GM18498 (cell line): ENCODE results near the gene KIF18A.
"Not testable (repeated sequence)": the region's sequence is repeated elsewhere in the genome, so short reads cannot be mapped to it uniquely, and the experiment has no call there.

Source experiments
- ATAC-seq: cut with Tn5 transposase; IDR thresholded peaks from one replicate; pipeline ENCODE4 v1.9.1; 2021; ENCODE audit warnings: mild to moderate bottlenecking, moderate library complexity; ENCODE audit not compliant: unreplicated experiment

The KIF18A gene

DNA sequence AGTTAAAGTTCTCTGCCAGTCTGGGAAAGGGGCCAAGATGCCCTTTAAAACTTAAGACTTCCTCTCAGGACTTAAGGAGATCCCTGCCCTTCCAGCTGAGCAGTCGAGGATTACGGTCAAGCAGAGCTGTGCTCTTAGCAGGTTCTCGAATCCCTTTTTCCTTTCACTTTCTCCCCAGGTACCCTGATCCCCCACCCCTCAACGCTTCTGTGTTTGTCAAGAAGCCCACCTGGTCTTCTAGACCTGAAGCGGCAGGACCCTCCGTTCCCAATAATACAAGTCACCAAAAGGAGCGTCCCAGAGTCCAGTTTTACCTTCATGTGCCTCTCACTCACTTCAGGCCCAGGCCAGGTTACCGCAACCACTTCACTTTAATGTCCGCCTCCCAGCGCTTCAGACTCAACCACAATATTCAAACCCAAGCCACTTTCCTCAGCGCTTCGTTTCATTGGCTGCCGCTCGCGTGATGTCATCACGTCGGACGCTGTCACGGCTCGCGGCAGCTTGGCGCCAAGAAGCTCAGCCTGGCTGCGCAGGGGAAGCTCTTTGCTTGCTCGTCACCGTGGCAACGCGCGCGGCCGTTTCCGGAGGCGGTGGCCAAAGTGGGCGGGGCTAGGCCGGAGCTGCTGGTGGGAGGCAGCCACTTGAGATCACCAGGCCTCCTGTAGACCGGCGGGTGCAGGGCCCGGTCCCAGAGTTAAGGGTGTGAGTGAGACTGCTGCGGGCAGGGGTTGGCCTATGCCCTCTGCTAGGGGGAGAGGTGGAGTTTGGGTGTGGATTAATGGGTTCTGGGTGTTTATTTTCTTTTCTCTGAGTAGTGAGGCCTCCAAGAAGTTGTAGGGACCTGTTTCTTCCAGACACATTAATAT lies at the start of gene KIF18A, which contains the start of gene METTL15:
Gene KIF18A, minus strand, starts transcription at position 407 of the 869 bp plus-strand sequence. CDS start 10,209 bp downstream, outside the sequence.
Gene METTL15, plus strand, starts transcription at position 639 of the 869 bp plus-strand sequence. CDS start 4,947 bp downstream, outside the sequence.
- peak; percentile 95 for ATAC-seq

DNA sequence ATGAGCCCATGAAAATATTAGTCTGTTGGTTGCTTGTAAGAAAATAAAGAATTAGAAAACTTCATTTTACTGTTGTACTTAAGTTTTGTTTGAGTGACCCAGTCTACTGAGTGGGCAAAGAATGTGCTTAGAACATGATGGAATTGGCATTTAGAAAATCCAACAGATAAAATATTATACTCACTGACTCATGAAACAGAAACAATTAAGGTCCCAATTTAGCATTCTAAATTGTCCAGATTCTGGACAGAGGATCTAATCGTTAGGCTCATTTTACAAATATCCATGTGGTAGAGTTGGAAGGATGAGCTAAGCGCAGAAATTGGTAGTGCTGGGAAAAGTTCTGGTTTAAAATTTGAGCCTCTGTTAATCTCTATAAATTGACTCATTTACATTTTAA lies 45.6 kb upstream of the KIF18A start:
- no peak for ATAC-seq

DNA sequence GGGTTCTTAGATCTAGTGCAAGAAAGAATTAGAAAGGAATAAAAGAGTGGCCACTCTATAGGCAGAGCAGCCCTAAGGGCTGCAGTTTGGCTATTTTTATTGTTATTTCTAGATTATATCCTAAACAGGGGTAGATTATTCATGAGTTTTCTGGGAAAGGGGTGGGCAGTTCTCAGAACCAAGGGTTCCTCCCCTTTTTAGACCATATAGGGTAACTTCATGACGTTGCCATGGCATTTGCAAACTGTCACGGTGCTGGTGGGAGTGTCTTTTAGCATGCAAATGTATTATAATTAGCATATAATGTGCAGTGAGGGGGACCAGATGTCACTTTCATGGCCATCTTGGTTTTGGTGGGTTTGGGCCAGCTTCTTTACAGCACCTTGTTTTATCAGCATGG lies 44.8 kb upstream of the KIF18A start:
- no peak for ATAC-seq

DNA sequence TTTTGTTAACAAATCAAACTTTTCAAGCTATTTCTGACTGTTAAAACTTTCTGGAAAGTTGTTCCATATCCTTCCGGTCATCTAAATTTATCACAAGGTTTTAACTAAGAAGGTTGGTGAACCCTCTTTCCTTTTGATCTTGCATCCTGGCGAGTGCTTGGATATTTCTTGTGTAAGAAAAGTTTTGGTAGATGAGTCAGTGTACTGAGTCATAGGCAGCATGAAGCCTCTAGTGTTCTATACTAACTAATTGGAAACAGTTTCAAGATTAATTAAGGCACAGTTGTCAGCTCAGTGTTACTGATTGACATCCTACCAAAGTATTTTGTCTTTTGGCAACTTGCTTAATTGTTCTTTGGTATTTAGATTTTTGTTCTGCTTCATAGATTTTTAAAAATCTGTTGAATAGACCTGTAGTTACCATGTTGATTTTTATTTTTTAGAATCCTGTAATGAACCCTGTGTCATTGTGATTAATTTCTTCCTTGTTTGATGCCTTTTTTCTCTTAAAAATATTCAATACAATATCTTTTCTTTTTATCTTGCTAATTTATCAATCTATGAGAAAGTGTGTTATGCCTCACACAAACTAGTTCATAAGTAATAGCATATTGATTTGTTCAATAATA lies 38.3 kb upstream of the KIF18A start:
- no peak for ATAC-seq

DNA sequence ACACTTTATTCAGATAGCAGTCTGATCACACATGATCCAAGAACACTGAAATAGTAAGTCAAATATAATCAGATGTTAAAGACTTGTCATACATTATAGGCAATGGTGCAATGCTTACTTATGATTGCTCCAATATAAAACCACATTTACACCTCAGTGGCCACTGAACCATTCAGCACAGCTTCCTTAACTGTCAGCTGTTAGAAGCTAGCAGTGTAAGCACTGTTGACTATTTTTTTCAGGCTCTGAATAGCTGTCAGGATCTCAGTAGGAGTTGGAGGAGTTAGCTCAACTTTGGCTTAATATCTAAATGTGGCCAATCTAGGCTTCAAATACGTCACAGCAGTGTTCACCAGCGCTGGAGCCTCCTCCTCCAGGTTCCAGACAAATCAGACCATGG lies 36.9 kb upstream of the KIF18A start:
- ATAC-seq, result no peak

DNA sequence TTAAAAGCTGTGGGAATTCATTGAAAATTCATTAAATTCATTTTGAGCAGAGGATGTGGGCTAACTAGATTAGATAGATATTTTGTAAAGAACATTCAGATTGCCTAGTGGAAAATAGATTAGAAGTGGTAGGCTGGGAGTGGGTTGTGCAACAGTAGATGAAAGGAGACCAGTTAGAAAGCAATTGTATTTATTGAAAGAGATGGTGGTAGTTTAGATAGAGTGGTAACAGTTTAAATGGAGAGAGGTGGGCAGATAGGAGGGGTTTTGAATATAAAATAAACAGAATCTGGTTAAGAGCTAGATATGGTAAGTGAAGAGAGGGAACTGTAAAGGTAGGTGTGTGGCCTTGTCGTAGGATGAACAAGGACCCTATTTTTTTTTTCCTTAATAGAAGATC lies 34.8 kb upstream of the KIF18A start:
- no peak for ATAC-seq

DNA sequence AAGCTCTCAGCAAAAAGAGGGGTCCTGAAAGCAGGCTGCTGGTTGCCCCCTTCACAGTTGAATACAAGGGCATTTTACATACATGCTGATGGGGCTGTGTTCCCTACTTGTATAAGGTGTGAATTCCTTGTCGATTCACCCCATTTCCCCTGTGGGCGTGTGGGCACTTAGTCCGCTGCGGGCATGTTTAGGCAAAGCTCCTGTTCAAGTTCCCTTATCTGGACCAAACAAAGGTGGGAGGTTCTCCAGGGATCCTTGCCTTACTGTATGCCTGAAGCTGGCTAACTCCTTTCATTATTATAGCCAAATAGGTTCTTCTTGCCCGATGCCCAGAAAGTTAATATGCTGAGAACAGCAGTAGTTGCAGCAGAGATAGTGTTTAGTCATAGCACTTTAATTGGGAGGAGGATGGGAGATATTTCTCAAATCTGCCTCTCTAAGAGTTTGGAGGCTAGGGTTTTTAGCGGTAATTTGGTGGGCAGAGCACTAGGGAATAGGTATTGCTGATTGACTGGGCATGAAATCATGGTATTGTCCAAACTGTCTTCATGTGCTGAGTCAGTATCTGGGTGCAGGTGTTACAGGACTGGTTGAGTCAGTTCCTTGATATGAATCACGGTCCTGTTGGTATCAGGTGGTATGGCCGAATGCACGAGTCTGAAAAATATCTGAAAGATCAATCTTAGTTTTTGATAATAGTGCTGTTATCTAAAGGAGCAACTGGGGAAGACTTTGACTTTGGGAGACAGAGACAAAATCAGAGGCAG lies 32.9 kb upstream of the KIF18A start:
- ATAC-seq, result no peak

DNA sequence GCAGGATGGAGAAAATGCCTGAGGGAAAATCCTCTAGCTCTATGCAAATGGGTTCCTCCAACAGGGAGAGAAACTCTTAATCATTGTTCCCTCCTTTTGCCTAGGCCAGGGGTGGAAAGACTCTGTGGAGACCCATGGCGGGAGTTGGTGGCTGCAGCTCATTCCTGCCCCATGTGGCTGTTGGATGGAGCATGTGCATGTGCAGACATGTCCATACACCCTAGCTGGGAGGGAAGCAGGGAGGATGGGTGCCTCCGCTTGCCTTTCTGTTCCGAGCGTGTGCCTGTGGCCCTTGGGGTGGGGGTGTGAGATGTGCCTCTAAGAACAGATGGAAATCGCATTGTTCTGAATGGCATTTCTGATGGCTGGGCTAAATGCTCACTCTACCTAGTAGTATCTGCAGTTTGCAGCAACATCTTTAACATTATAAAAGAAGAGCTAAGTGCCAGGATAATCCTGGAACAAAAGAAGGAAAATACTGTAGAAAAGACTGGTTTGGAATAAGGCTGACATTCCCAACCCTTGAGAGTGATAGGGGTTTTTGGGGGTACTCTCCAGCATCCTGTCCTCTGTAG lies 32.0 kb upstream of the KIF18A start:
- ATAC-seq, result no peak

DNA sequence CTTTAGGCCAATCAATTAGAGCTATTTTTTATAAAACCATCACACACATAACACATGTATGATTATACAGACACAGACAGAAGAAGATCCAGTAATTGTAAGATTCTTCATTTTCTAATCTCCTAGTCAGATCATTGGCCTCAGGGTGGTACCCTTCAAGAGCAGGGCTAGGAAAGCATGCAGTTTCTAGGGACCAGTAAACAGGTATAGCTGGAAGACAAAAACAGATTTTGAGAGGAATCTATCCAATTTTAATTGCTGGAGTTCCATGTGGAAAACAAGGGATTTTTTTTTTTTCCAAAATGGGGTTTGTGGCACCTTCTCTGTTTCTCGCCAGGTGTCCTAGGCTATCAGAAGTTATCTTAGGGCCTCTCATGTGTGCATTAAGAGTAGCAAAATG lies 29.9 kb upstream of the KIF18A start:
- ATAC-seq, result no peak

DNA sequence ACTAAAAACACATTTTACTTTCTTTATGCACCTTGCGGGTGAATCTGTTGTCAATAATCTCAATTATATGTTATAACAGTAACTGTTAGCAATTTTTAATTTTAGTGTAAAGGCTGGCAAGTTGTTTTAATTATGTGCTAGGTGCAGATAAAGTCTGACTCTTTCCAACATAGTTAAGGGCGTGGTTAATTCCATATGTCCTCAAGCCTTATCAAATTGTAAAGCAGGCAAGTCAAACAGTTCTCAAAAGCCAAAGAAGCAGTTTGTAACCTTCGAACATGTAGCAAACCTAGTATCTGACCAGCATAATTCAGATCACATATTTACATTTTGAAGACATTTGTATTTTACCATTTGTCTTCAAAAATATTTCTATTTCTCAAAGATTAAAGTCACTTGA lies 29.4 kb upstream of the KIF18A start:
- no peak for ATAC-seq

DNA sequence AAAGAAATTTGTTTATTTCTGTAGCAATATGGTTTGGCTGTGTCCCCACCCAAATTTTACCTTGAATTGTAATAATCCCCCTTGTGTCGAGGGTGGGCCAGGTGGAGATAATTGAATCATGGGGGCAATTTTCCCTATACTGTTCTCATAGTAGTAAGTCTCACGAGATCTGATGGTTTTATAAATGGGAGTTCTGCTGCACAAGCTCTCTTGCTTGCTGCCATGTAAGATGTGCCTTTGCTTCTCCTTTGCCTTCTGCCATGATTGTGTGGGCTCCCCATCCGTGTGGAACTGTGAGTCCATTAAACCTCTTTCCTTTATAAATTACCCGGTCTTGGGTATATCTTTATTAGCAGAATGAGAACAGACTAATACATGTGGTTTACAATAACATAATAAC lies 28.2 kb upstream of the KIF18A start:
- not testable (repeated sequence) for ATAC-seq

DNA sequence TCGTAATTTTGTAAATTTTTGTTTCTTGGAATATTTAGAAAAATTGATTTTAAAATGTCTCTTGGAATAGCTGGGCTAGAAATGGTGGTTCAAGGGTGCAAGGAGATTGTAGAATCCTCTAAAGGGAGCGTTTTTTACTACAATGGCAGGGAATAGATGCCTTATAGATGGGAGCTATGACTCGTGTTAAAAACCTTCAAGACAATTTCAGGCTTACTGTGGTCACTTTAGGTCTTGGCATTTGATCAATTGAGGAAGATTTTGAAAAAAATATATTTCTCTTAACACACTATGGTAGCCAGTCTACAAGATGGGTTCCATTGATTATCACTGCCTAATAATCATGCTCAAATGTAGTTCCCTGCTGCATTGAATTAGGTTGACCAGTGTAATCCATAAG lies 25.2 kb upstream of the KIF18A start:
- no peak for ATAC-seq

DNA sequence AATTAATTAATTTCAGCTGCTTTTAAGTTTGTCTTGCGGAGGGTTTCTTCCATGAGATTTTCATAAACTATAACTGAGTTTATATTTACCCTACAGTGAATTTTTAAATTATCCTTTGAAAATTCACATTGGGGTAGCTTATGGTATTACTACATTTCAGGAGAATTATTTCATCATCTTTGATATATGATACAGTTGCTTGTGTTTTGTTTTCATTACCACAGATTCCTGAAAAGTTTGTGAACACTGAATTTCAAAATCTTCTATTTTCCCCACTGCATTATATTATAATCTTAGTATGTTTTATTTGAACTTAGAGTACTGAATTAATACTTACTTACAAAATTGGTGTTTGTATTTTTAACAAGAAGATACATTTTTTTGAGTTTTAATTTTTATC lies 24.6 kb upstream of the KIF18A start:
- ATAC-seq, result no peak

DNA sequence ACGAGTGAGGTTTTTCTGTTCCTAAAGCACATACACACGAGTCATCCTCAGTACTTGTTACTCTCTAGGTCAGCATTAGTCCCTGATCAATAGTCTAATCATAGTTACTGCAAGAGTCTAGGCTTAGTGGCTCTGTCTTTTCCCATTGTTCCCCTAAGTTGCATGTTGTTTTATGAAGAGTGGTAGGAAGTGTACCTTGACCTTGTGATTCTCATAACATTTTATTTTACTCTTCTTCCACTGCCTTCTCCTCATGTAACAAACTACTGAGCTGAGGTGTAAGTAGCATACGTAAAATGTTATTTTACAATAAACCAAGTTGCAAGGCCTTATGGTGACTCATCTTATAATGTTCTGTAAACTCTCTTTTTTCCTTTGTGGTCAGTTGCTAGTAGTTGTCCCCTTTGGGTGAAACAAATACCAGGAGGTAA lies 15.2 kb upstream of the KIF18A start:
- ATAC-seq, result no peak

DNA sequence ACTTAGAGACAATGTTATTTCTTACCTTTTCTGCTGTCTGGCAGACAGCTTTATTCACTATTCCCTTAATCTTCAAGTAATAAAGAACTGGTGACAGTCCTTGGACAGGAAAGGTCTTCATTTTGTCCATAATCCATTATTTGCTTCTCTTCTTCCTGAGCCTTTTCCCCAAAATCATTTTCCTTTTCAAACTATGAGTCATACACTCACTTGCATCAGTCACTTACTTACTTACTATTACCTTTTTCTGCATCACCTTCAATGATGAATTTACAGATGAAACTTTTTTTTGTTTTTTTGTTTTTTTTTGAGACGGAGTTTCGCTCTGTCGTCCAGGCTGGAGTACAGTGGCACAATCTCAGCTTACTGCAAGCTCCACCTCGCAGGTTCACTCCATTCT lies 9.8 kb upstream of the KIF18A start:
- ATAC-seq, result no peak

DNA sequence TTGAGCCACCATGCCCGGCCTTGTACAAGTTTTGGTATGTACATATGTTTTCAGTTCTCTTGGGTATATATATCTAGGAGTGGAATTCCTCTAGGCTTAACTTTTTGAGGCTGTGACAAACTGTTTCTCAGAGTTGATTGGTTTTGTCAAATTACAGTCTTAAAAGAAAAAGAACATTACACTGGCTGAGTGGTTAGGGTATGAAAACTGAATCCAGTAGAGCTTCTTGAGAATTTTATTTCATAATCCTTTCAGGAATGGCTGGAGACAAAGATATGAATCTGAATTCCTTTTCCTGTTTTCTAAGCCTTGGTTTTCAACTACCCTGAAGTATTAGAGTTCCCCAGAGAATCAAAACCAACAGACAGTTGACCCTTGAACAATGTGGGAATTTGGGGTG lies 6.8 kb upstream of the KIF18A start:
- no peak for ATAC-seq

DNA sequence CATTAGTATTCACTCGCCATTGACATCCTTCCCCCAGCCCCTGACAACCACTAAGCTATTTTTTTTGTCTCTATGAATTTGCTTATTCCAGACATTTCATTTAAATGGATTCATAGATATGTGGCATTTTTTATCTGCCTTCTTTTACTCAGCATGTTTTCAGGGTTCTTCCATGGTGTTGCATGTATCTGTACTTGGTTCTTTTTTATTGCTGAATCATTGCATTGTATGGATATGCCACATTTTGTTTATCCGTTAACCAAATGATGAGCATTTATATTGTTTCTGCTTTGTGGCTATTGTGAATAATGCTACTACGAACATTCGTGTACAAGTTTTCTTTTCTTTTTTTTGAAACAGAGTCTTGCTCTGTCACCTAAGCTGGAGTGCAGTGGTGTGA lies 6.2 kb upstream of the KIF18A start:
- no peak for ATAC-seq

DNA sequence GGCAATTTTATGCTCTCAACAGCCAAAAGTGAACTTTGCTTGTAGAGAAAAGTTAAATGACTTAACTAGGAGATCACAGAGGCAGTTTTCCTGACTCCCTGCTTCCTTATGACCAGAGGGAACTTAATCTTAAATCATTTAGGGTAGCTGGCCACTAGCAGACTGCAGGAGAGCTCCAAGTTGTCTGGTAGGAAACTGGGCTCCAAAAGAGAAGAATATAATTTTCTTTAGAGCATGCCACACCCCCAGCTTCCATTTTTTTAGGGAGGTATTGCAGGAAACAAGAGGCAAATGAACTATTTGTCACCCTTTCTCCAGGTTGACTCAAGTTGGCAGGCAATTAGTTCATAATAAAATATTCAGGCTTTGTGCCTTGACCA lies 2.9 kb upstream of the KIF18A start:
- no peak for ATAC-seq

DNA sequence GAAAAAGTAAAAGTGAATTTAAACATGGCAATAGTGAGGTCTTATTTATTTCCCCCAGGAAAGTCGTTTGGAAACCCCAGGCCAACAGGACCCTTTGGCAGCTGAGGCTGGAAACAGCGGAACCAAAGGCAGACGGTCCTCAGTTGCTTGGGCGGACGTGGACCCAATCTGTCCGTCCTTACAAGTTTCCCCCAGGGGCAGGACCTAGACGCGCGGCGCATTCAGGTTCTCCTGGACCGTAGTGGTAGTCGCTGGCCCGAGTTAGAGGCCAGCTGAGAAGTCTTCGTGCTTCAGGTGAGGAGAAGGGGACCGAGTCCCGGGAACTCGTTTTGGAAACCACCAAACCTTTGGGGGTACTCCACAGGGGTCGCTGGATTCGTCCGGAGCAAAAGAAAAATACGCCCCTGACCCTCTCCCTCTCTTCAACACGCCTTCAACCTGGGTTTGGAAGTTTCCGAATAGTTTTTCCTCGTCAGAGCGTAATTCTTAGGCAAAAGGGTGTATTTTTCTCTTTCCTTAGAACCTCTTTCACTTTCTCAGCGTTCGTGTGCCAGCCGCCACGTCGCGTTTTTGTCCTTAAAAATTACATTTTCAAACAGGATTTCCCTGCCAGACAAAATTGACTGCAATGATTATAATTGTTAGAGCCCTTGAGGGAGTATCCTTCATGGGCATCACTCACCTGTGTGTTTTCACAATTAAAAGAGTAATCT lies 2.3 kb upstream of the KIF18A start:
- peak; percentile 41 for ATAC-seq

DNA sequence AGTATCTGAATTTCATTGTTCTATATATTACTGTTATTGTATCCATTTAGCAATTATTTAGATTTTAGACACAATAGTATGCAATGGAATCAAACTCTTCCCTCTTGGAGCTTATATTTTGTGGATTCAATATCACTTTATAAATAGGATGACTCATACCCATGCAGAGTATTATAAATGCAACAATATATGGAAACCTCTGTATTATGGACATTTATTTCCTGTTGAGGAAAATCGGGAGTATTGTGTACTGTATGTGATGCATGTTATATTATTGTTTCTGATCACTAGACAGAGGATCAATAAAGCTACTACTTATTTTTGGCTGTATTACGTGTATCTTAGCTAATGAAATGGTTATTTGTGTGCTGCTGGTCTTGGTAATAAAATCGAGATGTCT lies 1.0 kb upstream of the KIF18A start:
- no peak for ATAC-seq
